Skin epidermis (tissue), 12 donors: Measurements from ENCODE around the gene TMEM88.

Source experiments
- H3K27ac ChIP-seq, 21 experiments: fragments of 200-600 bp; sonication (generic) in 11 of 21; one replicate each; pipeline ENCODE4 v1.5.0; 2020; ENCODE audit warnings: mild to moderate bottlenecking in 3 of 21, inconsistent platforms in 2 of 21, moderate library complexity in 2 of 21
- H3K4me3 ChIP-seq, 7 experiments: fragments of 200-600 bp; sonication (generic) in 2 of 7; one replicate each; pipeline ENCODE4 v1.5.0; 2020; ENCODE audit warnings: inconsistent platforms in 2 of 7, mild to moderate bottlenecking in 2 of 7, moderate library complexity in 1 of 7

The TMEM88 gene

DNA sequence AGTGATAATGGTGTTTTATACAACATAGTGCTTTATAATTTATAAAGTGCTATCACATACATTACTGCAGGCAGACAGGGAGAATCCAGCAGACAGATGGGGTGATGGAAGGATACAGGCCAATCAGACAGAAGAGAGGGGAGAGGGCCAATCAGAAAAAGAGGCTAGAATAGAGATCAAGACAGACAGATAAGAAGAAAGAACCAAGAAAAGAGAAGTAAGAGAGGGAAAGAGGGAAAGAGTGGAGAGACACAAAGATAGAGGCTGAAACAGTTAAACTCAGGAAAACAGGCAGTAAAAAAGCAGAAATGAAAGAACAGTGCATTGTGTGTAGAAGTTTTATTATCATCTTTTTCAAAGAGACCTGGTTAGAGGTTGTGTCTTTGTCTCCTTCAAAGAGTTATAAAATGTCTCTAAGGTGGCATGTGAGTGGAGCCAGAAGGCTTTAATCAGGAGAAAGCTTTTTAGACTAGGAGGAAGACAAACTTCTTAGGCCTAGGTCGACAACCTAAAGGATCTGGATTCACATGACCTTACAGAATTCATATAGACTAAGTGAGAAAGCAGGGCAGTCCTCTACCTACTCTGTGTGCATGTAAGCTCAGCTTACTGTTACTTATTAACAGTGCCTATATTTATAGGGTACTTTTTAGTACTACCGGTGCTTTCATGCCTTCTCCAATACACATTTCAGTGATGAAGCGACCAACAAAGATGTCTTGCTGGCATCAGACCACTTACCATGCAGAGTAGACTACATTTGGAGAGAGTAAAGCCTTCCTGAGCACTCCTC is 25.4 kb downstream of the TMEM88 start:
- no peak overlapping the region for H3K4me3 ChIP-seq
- H3K27ac ChIP-seq = no peak overlapping the region

DNA sequence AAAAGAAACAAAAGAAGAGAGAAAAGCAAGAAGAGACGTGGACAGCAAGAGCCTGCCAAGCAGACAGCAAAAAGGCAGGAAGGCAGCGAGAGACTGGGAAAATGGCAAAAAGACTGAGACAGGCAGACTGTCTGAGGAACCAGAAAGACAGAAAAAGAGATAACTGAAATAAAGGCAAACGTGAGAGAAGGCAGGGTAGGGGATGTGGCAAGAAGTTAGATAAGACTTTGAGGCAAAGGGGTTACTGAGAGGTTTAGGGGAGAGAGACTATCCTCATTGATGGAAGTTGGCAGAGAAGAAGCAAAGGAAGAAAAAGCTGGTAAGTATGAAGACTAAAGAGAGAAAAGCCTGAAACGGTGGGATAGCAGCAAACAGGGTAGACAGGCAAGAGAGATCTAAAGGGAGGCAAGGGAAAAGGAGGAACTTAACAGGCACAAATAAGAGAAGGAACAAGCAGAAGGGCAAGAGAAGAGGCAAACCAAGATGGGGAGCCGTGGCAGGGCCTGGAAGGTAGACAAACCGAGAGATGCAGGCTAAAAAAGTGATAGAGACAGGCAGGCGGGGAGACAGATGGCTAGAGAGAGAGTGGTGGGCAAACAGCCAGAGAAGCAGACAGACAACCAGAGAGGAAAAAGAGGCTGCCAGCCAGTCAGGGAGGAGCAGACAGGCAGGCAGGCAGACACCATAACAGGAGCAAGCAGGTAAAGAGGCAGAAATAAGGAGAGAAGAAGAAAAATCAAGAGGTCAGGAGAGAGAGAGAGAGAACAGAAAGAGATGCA is 26.6 kb downstream of the TMEM88 start:
- Histone ChIP-seq H3K27ac (peak overlapping the region in 8 of 21 experiments; percentile 24 to 96 (median 36)), H3K4me3 (no peak overlapping the region)

DNA sequence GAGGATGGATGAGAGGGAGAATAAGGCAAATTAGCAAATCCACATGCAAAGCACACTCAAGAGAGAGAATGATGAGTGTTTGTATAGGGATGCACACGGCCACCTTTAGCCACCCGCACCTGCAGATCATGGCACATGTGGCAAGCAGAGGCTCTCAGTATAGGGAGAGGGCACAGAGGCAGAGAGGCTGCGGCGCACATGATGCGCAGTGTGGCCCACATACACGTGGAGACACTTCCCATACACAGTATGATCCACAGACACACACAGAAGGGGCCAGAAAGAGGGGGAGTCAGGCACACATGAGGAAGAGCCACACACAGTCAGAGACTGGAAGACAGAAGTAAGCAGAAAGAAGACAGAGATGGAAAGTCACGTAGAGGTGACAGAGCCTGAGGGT is 27.2 kb downstream of the TMEM88 start:
- peak overlapping the region in 9 of 21 experiments; percentile 2 to 96 (median 35) for H3K27ac ChIP-seq
- H3K4me3 ChIP-seq = no peak overlapping the region

DNA sequence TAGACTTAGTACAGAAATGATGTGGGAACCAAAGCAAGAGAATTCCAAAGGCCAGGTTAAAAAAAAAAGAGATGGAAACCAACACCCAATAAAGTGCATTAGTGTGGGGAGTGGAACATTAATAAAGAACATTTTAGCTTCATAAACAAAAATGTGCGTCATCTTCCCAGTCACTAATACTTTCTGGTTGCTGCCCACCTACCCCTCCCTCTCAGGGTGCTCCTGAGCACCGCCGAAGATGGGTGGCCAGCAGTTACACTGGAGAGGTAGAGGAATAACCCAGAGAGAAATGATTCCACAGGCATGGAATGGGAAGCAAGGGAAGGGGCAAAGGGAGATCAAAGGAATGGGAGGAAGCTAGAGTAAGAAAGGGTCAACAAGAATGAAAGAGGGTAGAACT is 27.8 kb downstream of the TMEM88 start:
- H3K4me3 ChIP-seq = no peak overlapping the region

DNA sequence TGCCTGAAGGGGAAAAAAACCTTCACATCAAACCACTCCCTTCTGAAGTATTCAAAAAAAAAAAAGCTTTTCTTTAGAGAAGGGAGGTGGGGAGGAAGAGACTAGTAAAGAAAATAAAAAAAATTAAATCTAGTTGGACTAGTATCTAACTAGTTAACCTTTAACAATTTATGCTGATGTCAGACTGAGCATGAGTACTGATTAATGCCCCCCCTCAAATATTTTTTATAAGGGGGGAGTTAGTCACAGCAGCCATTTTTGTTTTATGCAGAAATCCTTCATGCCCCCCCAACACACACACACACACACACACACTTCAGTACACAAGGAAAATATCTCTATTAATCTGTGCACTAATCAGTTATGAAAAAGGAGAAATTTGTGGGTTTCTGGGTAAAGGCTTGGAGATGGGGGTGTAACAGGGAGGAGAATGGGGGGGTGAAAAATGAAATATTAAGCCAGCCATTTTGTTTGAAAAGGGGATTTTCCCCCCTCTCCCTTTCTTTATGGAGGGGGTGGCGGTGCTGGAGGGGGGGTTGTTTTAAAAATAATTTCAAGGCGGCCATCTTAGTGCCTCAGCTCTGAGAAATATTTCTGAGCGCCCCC is 29.0 kb downstream of the TMEM88 start:
- Histone ChIP-seq H3K27ac (peak overlapping the region in 19 of 21 experiments; percentile 75 to 98 (median 92)), H3K4me3 (peak overlapping the region; percentile 32 to 88 (median 68))

More for the DNA sequence above, 27.8 kb downstream of the TMEM88 start:
- peak overlapping the region in 12 of 21 experiments; percentile 20 to 98 (median 88) for H3K27ac ChIP-seq

DNA sequence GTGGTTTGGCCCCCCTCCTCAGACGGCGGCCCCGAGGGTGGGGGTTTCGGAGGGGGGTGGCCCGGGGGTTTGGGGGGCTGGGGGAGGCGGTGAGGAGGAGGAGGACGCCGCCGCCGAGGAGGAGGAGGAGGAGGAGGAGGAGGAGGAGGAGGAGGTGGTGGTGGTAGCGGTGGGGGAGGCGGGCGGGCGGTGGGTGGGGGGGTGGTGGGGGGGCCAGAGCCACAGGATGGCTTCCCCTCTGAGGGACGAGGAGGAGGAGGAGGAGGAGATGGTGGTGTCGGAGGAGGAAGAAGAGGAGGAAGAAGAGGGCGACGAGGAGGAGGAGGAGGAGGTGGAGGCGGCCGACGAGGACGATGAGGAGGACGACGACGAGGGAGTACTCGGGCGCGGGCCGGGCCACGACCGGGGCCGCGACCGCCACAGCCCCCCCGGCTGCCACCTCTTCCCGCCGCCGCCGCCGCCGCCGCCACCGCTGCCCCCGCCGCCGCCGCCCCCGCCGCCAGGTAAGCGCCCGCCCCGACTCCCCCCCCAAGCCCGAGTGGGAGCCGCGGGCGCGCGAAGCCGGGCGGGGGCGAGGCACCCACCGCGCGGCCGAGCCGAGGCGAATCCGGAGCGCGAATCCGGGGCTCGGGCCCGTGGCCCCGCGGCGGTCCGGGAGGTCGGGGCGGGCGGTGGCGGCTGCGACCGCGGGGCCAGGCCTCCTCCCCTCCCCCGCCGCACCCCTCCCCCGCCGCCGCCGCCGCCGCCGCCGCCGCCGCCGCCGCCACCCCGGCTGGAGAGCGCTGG is 29.9 kb downstream of the TMEM88 start:
- H3K27ac ChIP-seq = peak overlapping the region; percentile 23 to 98 (median 93)
- H3K4me3 ChIP-seq = peak overlapping the region; percentile 66 to 88 (median 81)

DNA sequence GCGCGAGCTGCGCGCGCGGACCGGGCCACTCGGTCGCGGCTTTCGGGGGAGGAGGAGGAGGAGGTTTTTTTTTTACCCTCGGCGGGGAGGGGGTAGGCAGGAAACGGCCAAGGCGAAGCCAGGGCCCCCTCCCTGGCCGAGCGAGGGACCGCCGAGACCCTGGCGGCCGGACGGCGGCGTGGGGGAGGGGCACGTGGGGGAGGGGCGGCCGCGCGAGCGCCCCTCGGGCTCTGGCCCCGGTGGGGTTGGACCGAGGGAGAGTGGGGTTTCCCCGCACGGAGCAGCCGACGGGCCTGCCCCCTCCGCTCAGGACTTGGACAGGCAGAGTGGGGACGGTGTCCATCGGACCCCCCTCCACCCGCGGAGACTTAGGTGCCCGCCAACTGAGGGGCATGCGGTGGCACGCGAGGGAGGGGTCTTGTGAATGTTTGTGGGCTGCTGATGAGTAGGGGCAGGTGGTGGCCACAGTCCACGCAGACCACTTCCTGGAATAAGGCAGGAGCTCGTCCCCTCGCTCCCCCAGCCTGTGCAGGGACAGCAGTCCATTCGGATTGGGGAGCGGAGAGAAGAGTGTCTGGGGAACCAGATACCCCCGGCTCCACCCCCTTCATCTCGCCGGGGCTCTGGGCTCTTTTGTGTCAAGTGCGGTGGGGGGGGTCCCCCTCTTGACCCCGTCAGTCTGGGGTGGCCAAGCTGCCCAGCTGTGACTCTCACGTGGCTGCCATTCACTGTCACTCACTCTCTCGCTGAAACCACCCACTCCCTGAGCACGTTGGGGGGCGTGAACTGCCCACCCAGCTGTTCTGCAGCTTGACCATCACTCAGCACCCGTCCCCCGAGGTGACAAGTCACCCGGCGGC is 30.7 kb downstream of the TMEM88 start:
- Histone ChIP-seq H3K4me3 (peak overlapping the region; percentile 66 to 88 (median 81)), H3K27ac (peak overlapping the region; percentile 23 to 98 (median 93))

DNA sequence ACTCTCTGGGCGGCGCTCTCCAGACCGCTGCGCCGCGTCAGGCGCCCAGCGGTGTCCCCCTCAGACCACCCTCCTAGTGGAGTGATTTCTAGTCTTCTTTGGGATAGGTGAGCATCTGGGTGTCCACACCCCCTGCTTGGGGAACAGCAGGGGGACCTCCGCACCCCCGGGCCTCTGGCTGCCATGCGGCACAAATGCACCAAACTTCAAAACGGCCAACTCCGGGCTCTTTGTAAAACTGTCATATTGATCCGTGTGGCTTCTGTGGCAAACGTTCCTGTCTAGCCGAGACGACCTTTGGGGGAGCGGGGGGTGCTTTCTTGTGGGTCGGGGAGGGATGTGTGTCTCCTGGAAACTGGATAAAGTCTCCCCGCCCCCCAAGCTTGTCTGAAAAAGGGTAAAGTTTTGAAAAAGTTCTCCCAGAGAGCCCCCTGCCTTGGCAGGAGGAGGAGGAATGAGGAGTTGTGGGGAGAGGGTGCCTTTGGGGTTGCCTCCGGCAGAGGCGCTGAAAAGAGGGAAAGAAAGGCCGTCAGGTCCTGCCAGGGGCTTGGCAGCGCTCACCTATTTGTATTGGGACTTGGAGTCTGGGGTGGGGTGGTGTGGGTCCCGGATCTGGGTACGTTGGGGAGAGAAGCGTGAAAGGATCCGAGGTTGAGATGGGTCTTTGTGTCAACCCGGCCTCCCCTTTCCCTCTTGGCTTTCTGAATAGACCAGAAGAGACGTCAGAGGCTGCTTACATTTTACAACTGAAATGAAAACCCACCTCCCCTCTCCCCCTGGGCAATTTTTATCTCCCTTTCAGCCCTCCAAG is 31.6 kb downstream of the TMEM88 start:
- H3K4me3 ChIP-seq = peak overlapping the region; percentile 66 to 88 (median 81)
- H3K27ac ChIP-seq = peak overlapping the region; percentile 8 to 98 (median 93)

DNA sequence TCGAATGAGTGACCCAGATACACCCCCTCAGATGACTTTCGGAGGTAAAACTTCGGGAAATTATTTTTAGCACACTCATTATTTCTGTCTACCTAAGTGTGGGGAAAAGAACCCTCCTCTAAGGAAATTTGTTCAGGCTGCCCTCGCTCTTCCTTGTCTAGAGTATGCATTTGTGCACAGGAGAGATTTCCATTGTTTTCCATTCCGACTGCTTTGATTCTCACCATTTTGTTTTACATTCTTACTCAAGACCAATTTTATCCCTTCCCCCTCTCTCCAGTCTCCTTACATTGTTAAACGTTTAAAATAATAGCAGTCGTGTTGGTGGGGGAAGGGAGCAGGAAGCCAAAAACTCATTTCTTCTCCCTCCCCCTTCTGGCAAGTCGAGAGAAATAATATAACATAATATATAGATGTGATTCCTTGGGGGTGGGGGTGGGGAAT is 32.2 kb downstream of the TMEM88 start:
- H3K27ac ChIP-seq = peak overlapping the region; percentile 8 to 98 (median 93)
- H3K4me3 ChIP-seq = peak overlapping the region; percentile 66 to 88 (median 81)

DNA sequence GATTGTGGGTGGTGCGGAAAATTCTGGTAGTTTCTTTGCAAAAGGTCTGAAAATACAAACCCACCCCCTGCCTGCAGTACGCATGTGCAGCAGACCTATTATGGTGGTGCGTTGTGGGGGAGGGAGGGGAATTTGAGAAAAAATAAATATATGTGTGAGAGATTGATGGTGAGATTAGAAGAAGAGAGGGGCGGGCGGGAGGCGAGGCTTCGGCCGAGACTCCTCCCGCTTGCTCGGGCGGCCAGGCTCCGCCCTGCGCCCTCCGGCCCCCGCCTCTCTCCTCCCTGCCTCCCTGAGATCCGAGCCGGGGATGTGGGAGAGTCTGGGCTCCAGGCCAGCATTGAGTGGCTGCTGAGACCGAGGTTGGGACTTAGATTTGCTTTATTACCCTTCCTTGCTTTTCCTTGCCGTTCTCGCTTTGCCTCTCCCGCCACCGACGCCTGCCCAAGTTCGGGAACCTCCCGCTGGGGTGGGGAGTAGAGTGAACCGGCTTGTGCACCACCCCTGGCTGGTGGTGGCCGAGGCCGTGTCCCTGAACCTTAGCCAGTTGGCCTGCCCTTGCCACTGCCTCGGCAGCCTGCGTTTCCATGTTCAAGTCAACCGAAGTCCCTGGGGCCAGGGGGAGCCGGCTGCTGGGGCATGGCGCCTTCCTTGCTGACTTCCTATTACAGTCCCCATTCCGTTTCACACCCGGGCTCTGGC is 32.8 kb downstream of the TMEM88 start:
- peak overlapping the region; percentile 43 to 88 (median 73) for H3K4me3 ChIP-seq

DNA sequence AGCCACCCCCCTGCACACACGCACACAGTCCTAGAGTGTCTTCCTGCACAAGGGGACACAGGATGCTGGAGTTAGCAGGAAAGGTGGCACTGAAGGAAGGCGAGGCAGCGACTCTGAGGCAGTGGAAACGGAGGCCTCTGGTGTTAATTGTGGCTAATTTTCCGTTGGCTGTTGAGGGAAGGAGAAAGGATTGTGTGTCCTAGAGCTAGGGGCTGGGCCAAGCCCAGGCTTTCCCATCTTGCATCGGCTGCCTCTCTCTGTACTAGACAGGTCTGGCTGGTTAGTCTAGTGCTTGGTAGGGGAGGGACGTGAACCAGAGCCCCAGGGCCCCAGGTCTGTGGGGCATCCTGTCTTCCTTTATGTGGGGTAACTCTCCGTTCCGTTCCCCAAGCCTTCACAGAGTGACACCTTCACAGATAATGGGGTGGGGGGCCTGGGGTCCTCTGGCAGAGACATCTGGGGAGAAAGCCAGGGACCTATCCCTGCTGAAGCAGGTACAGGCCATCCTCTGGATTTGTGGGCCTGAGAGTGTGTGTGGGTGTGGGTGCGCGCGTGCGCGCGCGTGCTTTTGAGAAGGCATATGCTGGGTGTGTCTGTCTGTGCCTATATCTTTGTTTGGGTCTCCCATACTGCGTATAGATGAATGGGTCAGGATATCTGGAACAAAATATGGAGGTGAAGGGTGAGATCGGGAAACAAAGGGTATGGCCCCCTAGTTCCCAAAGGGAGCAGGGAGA is 33.5 kb downstream of the TMEM88 start, which contains the start of gene CHD3:
Gene CHD3 (plus strand): TSS at position 606 of the 737 bp plus-strand sequence. CDS start 212 bp downstream, outside the sequence.
- Histone ChIP-seq H3K27ac (peak within 1 kb of the TSS in 20 of 21 experiments; percentile 73 to 98 (median 92)), H3K4me3 (peak within 1 kb of the TSS; percentile 43 to 88 (median 73))

More for the DNA sequence above, 32.8 kb downstream of the TMEM88 start:
- H3K27ac ChIP-seq = peak overlapping the region in 20 of 21 experiments; percentile 73 to 98 (median 93)

DNA sequence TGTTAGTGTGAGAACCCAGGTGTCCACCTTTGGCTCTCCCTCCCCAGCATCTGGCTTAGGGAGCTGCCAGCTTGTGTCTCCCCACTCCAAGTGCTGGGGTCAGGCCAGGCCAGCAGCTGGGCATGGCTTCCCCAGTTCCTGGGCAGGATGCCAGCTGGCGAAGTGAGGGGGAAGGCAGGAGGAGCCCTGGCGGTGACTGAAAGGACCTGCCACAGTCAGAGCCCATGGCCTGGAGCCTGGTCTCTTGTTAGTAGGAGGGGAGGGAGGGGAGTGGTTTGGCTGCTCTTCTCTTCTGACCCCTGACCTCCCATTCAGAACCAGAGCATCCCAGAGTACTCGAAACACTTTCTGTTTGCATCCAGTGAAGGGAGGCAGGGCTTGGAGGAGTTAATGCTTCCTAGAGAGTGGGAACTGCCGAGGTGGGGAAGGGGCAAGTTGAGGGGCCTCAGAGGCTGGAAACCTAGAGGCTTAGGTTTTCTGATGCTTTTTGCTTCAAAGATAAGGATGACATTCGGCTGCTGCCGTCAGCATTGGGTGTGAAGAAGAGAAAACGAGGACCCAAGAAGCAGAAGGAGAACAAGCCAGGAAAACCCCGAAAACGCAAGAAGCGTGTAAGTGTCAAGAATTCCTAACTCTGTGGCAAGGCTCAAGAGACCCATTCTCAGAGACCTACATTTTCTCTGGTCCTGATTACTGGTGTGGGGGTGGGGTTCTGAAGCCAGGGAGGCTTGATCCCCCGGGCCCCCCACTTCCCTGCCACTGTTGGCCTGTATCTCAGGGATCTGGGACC is 34.5 kb downstream of the TMEM88 start:
- Histone ChIP-seq H3K4me3 (peak overlapping the region in 2 of 7 experiments; percentile 66 to 88), H3K27ac (peak overlapping the region in 20 of 21 experiments; percentile 73 to 98 (median 92))

DNA sequence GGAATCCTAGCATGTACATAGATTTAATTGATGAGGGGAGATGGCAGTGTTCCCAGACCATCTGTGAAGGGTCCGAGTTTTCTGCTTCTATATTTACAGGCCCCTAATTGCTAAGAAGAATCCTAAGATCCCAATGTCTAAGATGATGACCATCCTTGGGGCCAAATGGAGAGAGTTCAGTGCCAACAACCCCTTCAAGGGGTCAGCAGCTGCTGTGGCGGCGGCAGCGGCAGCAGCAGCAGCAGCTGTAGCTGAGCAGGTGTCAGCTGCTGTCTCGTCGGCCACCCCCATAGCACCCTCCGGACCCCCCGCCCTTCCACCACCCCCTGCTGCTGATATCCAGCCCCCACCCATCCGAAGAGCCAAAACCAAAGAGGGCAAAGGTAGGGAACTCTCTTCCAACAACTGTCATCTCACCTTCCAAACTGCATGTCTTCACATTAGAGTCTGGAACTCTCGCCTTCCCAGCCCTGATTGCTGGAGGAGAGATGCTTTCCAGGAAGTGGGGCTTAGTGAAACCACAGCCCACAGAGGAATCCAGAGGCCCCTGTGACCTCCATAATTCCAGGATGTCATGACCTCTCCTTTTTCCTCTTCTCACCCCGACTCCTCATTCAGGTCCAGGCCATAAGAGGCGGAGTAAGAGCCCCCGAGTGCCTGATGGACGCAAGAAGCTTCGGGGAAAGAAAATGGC is 38.5 kb downstream of the TMEM88 start:
- H3K4me3 ChIP-seq = no peak overlapping the region
- peak overlapping the region in 1 of 21 experiments; percentile 14 for H3K27ac ChIP-seq

DNA sequence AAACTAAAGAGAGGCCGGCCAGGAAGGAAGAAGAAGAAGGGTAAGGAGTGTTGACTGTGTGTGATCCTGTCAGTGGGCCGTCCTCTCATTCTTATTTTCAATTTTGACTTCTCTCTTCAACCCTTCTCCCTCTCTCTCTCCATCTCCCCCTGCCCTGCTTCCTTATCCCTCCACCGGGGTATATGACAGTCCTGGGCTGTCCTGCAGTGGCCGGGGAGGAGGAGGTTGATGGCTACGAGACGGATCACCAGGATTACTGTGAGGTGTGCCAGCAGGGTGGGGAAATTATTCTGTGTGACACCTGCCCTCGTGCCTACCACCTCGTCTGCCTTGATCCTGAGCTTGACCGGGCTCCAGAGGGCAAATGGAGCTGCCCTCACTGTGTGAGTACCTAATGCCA is 39.4 kb downstream of the TMEM88 start:
- Histone ChIP-seq H3K27ac (no peak overlapping the region), H3K4me3 (no peak overlapping the region)

DNA sequence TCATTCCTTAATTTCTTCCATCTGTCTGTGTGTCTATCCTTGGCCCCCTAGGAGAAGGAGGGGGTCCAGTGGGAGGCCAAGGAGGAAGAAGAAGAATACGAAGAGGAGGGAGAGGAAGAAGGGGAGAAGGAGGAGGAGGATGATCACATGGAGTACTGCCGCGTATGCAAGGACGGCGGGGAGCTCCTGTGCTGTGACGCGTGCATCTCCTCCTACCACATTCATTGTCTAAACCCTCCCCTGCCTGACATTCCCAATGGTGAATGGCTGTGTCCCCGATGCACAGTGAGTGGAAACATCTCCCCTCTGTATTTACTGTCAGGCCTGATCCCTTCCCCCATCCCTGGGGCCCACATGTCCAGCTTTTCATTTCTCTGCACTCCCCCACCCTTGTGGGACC is 40.0 kb downstream of the TMEM88 start:
- H3K4me3 ChIP-seq = no peak overlapping the region

More for the DNA sequence above, 40.0 kb downstream of the TMEM88 start:
- H3K27ac ChIP-seq = no peak overlapping the region
